IMR-90 (cell line): ENCODE measurements around the gene DYSF.

Experiments used
- BHLHE40 ChIP-seq: fragments of 150-350 bp; IDR thresholded peaks from 2 replicates; pipeline ENCODE4 v1.6.1; 2016; ENCODE audit warnings: mild to moderate bottlenecking, low read depth, low read length
- CEBPB ChIP-seq: IDR thresholded peaks from 2 replicates; pipeline ENCODE4 v1.6.1; 2012; ENCODE audit warnings: low read depth, low read length, improper control_type of control experiment
- CTCF ChIP-seq: conservative IDR thresholded peaks from 2 replicates; pipeline ENCODE4 v1.5.1; 2012; ENCODE audit warnings: mild to moderate bottlenecking, low read depth, low read length, improper control_type of control experiment
- ELK1 ChIP-seq: fragments of 150-350 bp; IDR thresholded peaks from 2 replicates; pipeline ENCODE4 v1.6.1; 2016; ENCODE audit warnings: low read depth, mild to moderate bottlenecking, low read length, moderate library complexity, borderline replicate concordance
- FOS ChIP-seq: fragments of 150-350 bp; IDR thresholded peaks from 2 replicates; pipeline ENCODE4 v1.6.1; 2016; ENCODE audit warnings: low read depth, low read length
- MAFK ChIP-seq: IDR thresholded peaks from 2 replicates; pipeline ENCODE4 v1.6.1; 2012; ENCODE audit warnings: low read depth, low read length, improper control_type of control experiment
- MAZ ChIP-seq: IDR thresholded peaks from 2 replicates; pipeline ENCODE4 v1.6.1; 2012; ENCODE audit warnings: low read depth, mild to moderate bottlenecking, low read length, improper control_type of control experiment, moderate library complexity, borderline replicate concordance
- MXI1 ChIP-seq: IDR thresholded peaks from 2 replicates; pipeline ENCODE4 v1.6.1; 2012; ENCODE audit warnings: low read depth, mild to moderate bottlenecking, low read length, moderate library complexity, borderline replicate concordance
- POLR2A ChIP-seq: IDR thresholded peaks from 2 replicates; pipeline ENCODE4 v1.6.1; 2012; ENCODE audit warnings: mild to moderate bottlenecking, low read depth, low read length
- RAD21 ChIP-seq: IDR thresholded peaks from 2 replicates; pipeline ENCODE4 v1.6.1; 2012; ENCODE audit warnings: low read length, improper control_type of control experiment
- RCOR1 ChIP-seq: IDR thresholded peaks from 2 replicates; pipeline ENCODE4 v1.6.1; 2012; ENCODE audit warnings: mild to moderate bottlenecking, low read length, improper control_type of control experiment; ENCODE audit not compliant: insufficient replicate concordance
- RFX5 ChIP-seq: IDR thresholded peaks from 2 replicates; pipeline ENCODE4 v1.8.0; 2012; ENCODE audit warnings: low read depth, mild to moderate bottlenecking, low read length, moderate library complexity
- SMC3 ChIP-seq: fragments of 150-350 bp; IDR thresholded peaks from 2 replicates; pipeline ENCODE4 v1.6.1; 2016; ENCODE audit warnings: low read depth, mild to moderate bottlenecking, antibody characterized with exemption, low read length, moderate library complexity

GRCh38 chr2:71602581-71602980, 149.2 kb downstream of the DYSF start:
- TF ChIP-seq POLR2A: no peak
- TF ChIP-seq SMC3: no peak
- no peak for TF ChIP-seq CTCF
- TF ChIP-seq RFX5: no peak
- no peak for TF ChIP-seq MXI1
- TF ChIP-seq RCOR1: no peak
- no peak for TF ChIP-seq RAD21
- no peak for TF ChIP-seq ELK1
- TF ChIP-seq MAZ: no peak
- TF ChIP-seq CEBPB: no peak
- no peak for TF ChIP-seq BHLHE40
- TF ChIP-seq FOS: no peak
- TF ChIP-seq MAFK: no peak
